GM19035 (cell line): ENCODE measurements around the gene CCAR1.
A peak's percentile ranks its signal among the peaks of the same experiment; 100 is the strongest.
"Not testable (repeated sequence)": the region's sequence is repeated elsewhere in the genome, so short reads cannot be mapped to it uniquely, and the experiment has no call there.

Source experiments
- ATAC-seq: cut with Tn5 transposase; IDR thresholded peaks from one replicate; pipeline ENCODE4 v1.9.1; 2021; ENCODE audit not compliant: unreplicated experiment

Gene CCAR1, protein sequence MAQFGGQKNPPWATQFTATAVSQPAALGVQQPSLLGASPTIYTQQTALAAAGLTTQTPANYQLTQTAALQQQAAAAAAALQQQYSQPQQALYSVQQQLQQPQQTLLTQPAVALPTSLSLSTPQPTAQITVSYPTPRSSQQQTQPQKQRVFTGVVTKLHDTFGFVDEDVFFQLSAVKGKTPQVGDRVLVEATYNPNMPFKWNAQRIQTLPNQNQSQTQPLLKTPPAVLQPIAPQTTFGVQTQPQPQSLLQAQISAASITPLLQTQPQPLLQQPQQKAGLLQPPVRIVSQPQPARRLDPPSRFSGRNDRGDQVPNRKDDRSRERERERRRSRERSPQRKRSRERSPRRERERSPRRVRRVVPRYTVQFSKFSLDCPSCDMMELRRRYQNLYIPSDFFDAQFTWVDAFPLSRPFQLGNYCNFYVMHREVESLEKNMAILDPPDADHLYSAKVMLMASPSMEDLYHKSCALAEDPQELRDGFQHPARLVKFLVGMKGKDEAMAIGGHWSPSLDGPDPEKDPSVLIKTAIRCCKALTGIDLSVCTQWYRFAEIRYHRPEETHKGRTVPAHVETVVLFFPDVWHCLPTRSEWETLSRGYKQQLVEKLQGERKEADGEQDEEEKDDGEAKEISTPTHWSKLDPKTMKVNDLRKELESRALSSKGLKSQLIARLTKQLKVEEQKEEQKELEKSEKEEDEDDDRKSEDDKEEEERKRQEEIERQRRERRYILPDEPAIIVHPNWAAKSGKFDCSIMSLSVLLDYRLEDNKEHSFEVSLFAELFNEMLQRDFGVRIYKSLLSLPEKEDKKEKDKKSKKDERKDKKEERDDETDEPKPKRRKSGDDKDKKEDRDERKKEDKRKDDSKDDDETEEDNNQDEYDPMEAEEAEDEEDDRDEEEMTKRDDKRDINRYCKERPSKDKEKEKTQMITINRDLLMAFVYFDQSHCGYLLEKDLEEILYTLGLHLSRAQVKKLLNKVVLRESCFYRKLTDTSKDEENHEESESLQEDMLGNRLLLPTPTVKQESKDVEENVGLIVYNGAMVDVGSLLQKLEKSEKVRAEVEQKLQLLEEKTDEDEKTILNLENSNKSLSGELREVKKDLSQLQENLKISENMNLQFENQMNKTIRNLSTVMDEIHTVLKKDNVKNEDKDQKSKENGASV

GRCh38 chr10:68720793-68721672 lies at the start of gene CCAR1:
TSS of gene CCAR1 (plus strand) at chr10:68721239. CDS start at chr10:68722505, 1,266 bp downstream.
- ATAC-seq = peak; percentile 99

GRCh38 chr10:68684413-68684812 lies 36.6 kb upstream of the CCAR1 start:
- no peak for ATAC-seq

GRCh38 chr10:68696018-68696417 lies 25.0 kb upstream of the CCAR1 start:
- ATAC-seq = no peak

- ATAC-seq = no peak
These were observed 23.9 kb upstream of the CCAR1 start for GRCh38 chr10:68697106-68697505.

GRCh38 chr10:68700197-68700596 lies 20.8 kb upstream of the CCAR1 start:
- ATAC-seq = no peak

GRCh38 chr10:68705548-68705947 lies 15.5 kb upstream of the CCAR1 start:
- no peak for ATAC-seq

GRCh38 chr10:68708987-68709386 lies 12.1 kb upstream of the CCAR1 start:
- not testable (repeated sequence) for ATAC-seq

GRCh38 chr10:68713065-68713464 lies 8.0 kb upstream of the CCAR1 start:
- ATAC-seq = not testable (repeated sequence)

- ATAC-seq = no peak
These were observed 3.6 kb upstream of the CCAR1 start for GRCh38 chr10:68717435-68717834.

GRCh38 chr10:68721673-68722335 lies 765 bp downstream of the CCAR1 start:
- ATAC-seq = no peak

- no peak for ATAC-seq
These were observed 4.0 kb downstream of the CCAR1 start for GRCh38 chr10:68725016-68725415.

DNA sequence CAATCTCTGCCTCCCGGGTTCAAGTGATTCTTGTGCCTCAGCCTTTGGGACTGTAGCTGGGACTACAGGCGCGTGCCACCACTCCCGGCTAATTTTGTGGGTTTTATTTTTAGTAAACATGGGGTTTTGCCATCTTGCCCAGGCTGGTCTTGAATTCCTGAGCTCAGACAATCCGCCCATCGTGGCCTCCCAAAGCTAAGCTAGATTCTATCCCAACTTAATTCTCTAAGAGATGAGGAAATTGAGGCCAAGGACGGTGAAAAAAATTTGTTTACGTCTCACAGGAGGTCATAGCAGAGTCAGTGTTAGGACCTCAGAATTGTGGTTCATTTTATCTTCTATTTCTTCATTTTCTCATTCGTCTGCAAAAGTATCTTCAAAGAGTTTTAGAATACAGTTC lies 6.1 kb downstream of the CCAR1 start:
- no peak for ATAC-seq

DNA sequence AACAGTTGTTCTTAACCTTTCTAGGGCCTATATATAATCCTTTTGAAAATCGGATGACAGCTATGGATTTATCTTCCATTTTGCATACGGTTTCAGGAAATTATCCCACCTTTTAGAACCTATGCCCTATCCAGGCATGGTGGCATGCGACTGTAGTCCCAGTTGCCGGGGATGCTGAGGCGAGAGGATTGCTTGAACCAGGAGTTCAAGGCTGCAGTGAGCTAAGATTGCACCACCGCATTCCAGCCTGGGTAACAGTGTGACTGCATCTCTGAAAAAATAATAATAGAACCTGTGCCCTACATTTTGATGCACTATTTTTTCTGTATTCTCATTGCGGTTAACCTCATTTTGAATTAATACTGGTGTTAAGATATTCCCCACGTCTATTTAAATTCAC lies 11.6 kb downstream of the CCAR1 start:
- ATAC-seq = no peak

- no peak for ATAC-seq
These were observed 13.3 kb downstream of the CCAR1 start for GRCh38 chr10:68734349-68734748.

DNA sequence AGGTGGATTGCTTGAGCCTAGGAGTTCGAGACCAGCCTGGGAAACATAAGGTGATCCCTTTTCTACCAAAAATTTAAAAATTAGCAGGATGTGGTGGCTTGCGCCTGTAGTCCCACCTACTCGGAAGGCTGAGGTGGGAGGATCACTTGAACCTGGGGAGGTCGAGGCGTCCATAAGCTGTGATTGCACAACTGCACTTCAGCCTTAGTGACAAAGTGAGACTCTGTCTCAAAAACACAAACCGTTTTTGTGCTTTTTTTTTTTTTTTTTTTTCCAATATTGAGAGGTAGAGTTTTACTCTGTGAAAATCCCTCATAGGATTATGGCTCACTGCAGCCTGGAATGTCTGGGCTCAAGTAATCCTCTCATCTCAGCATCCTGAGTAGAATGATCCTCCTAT lies 14.1 kb downstream of the CCAR1 start:
- ATAC-seq = no peak

DNA sequence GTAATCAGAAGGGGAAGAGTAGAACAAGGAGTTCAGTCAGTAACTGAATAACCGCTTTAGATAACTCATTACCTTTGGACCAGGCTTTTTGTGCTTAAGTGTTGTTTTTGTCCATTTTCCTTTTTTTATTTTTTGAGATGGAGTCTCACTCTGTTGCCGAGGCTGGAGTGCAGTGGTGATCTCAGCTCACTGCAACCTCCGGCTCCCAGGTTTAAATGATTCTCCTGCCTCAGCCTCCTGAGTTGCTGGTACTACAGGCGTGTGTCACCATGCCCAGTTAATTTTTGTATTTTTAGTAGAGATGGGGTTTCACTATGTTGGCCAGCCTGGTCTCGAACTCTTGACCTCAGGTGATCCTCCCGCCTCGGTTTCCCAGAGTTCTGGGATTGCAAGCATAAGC lies 14.7 kb downstream of the CCAR1 start:
- not testable (repeated sequence) for ATAC-seq

DNA sequence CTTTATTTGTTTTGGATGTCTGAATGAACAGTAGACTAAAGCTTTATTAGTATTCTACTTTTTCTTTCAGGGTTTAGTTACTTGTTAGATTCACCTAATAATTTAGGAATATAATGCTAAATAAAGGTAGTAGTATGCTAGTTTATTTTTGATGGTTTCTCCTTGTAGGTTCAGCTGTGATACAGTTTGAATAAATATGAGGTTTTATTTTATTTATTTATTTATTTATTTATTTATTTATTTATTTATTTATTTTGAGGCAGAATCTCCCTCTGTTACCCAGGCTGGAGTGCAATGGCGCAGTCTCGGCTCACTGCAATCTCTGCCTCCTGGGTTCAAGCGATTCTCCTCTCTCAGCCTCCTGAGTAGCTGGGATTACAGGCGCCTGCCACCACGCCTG lies 19.6 kb downstream of the CCAR1 start:
- ATAC-seq = not testable (repeated sequence)

DNA sequence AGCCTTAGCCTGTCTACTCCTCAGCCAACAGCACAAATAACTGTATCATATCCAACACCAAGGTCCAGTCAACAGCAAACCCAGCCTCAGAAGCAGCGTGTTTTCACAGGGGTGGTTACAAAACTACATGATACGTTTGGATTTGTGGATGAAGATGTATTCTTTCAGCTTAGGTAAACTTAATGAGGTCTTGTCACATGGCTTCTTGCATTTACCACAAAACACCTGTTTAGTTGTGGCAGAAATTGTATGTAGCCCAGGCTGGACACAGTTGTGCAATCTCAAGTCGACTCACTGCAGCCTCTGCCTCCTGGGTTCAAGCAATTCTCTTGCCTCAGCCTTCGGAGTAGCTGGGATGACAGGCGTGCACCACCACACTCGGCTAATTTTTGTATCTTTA lies 21.4 kb downstream of the CCAR1 start:
- no peak for ATAC-seq

DNA sequence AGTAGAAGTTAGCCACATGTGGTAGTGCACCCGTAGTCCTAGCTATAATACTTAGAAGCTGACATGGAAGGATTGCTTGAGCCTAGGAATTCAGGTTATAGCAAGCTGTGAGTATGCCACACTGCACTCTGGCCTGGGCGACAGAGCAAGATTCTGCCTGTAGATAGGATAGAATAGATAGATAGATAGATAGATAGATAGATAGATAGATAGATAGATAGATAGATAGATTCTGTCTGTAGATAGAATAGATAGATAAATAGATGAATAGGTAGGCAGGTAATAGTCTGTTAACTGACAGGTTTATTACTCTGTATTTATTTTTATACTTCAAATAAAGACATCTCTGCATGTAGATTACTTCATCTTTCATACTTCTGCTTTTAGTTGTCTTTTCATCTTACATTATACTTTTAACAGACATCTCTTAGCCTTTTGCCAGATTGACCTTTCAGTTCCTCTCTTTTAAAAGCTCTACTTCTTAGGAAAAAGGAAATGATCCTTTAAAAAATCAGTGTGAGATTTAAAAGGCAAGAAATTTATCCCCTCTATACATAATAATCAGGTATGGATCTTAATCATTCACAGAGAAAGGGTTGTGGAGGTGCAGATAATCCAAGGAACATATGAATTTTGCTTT lies 31.8 kb downstream of the CCAR1 start:
- ATAC-seq = no peak
